GM19397 (cell line): Measurements from ENCODE around the gene C2.
"Not testable (repeated sequence)": the region's sequence is repeated elsewhere in the genome, so short reads cannot be mapped to it uniquely, and the experiment has no call there.

ENCODE experiments used
- ATAC-seq: cut with Tn5 transposase; IDR thresholded peaks from one replicate; pipeline ENCODE4 v1.9.1; 2021; ENCODE audit warnings: mild to moderate bottlenecking, moderate library complexity; ENCODE audit not compliant: unreplicated experiment

The C2 gene

GRCh38 chr6:31972709-31973350 lies 45.3 kb downstream of the C2 start:
- ATAC-seq: no peak

DNA sequence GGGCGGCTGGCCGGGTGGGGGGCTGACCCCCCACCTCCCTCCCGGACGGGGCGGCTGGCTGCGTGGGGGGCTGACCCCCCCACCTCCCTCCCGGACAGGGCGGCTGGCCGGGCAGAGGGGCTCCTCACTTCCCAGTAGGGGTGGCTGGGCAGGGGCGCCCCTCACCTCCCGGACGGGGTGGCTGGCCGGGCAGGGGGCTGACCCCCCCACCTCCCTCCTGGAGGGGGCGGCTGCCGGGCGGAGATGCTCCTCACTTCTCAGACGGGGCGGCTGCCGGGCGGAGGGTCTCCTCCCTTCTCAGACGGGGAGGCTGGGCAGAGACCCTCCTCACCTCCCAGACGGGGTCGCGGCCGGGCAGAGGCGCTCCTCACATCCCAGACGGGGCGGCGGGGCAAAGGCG lies 48.5 kb downstream of the C2 start:
- ATAC-seq: not testable (repeated sequence)

DNA sequence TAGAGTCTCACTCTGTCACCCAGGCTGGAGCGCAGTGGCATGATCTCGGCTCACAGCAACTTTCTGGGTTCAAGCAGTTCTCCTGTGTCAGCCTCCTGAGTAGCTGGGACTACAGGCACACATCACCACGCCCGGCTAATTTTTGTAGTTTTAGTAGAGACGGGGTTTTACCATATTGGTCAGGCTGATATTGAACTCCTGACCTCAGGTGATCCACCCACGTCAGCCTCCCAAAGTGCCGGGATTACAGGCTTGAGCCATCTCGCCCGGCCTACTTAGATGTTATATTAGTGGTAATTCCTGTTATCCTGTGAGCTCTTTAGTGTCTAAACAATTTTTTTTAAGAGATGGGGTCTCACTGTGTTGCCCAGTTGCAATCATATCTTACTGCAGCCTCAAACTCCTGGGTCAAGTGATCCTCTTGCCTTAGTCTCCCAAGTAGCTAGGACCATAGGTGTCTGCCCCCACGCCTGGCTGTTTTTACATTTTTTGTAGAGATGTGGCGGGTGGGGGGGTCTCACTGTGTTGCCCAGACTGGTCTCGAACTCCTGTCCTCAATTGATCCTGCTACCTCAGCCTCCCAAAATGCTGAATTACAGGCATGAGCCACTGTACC lies 50.4 kb downstream of the C2 start:
- ATAC-seq: no peak

GRCh38 chr6:31978831-31979230 lies 51.3 kb downstream of the C2 start:
- no peak for ATAC-seq

GRCh38 chr6:31979238-31979898 lies 51.9 kb downstream of the C2 start:
- no peak for ATAC-seq

GRCh38 chr6:31980195-31980876 lies 52.8 kb downstream of the C2 start:
- not testable (repeated sequence) for ATAC-seq

DNA sequence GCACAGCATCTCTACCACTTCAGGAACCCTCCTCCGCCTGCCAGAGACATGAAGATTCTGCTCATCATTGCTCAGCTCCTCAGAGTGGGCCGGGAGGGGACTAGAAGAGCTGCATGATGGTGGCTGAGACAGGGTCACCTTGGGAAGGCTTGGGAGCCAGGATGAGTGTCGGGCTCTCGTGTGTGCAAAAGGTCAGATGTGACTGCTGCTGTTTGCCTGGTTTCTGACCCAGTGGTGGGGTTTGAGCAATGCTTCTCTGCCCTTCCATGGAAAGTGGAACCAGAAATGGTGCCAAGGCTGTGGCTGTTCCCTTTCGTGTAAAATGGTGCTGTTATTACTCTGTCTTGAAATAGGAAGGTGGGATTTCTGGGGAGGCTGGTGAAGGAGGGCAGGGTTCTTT lies 53.5 kb downstream of the C2 start:
- not testable (repeated sequence) for ATAC-seq

GRCh38 chr6:31981744-31982143 lies 54.2 kb downstream of the C2 start, which contains the start of gene C4A:
C4A (plus strand) TSS chr6:31982057; CDS start chr6:31982108, 51 bp downstream.
- not testable (repeated sequence) for ATAC-seq

DNA sequence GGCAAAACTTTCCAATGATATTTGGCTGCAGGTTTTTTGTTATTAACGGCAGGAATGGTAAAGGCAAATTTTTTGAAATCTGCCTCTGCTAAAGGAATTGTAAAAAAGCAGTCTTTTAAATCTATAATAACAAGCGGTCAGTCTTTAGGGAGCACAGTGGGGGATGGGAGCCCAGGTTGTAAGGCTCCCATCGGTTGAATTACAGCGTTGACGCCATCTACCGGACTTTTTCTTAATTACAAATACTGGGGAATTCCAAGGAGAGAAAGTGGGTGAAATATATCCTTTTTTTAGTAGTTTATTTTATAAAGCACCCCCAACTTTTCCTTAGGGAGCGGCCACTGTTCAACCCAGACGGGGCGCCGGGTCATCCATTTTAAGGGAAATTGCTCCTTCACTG lies 61.8 kb downstream of the C2 start:
- ATAC-seq: not testable (repeated sequence)

DNA sequence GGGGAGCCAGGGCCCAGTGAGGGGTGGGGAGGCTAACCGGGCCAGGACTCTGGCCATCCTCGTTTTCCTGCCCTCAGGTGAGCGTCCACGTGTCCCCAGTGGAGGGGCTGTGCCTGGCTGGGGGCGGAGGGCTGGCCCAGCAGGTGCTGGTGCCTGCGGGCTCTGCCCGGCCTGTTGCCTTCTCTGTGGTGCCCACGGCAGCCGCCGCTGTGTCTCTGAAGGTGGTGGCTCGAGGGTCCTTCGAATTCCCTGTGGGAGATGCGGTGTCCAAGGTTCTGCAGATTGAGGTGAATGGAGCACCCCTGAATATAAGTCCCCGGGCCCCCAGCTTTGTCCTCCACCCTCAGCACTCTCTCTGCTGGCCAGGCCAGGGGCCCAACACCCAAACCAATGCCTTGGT lies 66.9 kb downstream of the C2 start:
- not testable (repeated sequence) for ATAC-seq
